Non-pigmented ciliary epithelial cell (primary cell): Measurements from ENCODE around the gene SCPEP1.
"Not testable (repeated sequence)": the region's sequence is repeated elsewhere in the genome, so short reads cannot be mapped to it uniquely, and the experiment has no call there.

Experiments used
- DNase-seq: peaks from one replicate; pipeline ENCODE4 v3.0.0-alpha.2; 2010; ENCODE audit warnings: low read depth

The SCPEP1 gene

DNA sequence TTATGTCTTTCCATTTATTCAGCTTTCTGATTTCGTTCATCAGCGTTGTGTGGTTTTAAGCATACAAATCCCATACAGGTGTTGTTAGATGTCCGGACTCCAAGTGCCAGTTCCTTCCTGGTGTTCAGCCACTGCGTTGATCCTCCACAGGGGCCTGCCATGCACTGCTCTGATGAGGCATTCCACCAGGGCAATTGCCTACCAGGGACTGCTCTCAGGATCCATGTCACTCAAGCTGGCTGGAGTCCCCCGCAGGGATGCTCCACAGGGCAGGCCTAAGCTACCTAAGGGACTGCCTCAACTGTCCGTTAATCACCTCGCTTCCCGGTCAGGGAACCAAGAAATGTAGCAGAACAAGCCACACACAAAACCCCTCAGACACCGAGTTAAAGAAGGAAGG is 12.7 kb upstream of the SCPEP1 start:
- DNase-seq: not testable (repeated sequence)

DNA sequence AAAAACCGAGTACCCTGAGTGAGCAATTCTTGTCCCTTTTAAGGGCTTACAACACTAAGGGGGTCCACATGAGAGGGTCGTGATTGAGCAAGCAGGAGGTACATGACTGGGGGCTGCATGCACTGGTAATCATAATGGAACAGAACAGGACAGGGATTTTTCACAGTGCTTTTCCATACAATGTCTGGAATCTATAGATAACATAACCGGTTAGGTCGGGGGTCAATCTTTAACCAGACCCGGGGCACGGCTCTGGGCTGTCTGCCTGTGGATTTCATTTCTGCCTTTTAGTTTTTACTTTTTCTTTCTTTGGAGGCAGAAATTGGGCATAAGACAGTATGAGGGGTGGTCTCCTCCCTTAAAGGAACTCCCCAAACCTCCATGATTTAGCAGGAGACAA is 12.2 kb upstream of the SCPEP1 start:
- DNase-seq: not testable (repeated sequence)

DNA sequence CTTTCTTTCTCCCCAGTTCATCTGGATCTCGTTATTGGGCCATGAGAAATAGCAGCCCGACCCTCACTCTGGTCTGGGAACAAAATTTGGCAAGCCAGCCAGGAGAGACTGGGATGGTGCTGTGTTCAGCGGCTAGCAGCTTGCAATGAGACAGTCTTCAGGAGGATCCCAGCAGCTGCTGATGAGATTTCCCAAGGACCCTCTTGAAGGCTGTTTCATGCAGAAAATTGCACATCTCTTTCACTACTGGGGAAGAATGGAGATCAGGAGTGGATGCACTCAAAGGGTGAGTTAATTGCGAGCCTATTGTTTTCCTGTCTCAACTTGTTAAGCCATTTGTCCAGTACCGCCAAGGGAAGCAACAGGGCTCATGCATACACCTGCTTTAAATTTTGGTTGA is 11.6 kb upstream of the SCPEP1 start:
- no peak for DNase-seq

DNA sequence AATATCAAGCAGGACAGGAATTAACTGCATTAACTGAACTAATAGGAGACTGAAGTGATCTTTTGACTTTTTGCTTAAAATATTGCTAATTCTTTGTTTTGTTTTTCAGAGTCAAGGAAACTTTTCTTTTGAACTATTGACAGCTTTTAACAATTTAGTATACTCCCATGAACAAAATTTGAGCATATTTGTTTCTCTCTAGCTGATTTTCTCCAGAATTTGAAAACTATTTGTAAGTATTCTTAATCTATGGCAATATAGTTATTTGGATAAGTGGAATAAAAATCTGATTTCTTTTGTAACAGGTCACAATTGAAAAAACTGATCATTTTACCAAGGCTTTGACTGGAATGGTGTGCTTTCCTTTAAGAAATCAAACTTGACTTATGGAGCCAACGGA is 7.0 kb upstream of the SCPEP1 start:
- DNase-seq: no peak

DNA sequence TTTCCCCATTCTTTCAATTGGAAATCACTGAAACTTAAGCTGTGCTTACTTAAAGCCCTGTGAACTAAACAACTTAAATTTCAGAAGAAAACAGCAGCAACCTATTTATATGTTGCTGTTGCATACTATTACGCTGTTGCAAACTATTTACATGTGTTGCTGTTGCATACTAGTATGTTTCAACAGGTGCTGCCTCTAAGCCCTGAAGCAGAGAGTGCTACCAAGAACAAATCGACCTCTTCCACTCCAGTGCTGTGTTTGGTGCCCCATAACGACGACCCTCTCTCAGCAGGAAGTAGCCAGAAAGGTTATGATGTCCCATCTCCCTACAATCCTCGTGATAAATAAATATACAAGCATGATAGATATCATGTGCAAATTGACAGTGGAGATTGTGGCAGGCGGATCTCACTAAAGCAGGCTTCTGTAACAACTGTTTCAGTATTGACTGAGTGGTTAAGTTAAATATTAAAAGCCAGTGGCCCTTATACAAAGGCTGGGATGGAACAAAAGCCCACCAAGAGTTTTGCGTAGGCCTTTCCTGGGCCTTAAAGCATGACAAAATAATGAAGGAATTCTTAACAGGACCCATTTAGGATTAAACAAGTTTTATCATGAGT is 5.7 kb upstream of the SCPEP1 start:
- DNase-seq: no peak

DNA sequence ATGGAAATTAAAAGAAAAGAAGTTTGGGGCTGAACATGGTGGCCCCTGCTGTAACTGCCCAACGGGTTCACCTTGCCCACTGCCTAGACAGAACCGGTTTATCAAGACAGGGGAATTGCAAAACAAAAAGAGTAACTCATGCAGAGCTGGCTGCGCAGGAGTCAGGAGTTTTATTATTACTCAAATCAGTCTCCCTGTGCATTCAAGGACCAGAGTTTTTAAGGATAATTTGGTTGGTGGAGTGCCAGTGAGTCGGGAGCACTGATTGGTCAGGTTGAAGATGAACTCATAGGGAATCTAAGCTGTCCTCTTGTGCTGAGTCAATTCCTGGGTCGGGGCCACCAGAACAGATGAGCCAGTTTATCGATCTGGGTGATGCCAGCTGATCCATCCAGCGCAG is 4.4 kb upstream of the SCPEP1 start:
- DNase-seq: no peak

DNA sequence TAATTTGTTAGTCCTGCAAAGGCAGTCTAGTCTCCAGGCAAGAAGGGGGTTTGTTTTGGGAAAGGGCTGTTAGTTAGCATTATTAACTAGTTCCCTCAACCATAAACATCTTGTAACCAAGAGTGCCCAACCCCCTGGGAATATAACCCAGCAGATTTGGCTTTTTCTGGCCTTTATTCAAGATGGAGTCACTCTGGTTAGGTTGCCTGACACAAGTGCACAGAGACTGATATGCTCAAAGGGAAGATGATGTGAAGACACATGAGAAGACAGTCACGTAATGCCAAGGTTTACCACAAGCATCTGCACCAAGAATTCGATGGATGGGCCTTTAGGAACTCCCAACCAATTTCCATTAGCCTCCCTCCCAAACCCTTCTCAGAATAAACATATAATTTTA is 3.9 kb upstream of the SCPEP1 start:
- no peak for DNase-seq

DNA sequence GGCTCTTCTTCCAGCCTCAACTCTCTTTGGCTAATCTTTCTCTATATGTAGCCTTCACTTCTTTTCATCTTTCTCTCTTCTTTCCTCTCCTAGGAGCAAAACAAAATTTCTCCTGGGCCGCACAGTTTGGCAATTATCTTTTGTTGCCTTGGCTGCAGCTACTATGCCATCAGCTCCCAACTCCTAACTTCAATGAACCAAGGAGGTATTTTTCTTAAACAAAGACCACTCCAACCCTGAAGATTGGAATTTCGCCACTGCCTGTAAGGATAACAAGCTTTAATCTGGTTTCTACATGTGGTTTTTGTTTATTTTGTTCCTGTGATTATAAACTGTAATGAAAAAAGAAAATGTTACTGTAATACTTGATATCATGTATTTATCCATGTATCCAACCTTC is 2.3 kb upstream of the SCPEP1 start:
- no peak for DNase-seq

DNA sequence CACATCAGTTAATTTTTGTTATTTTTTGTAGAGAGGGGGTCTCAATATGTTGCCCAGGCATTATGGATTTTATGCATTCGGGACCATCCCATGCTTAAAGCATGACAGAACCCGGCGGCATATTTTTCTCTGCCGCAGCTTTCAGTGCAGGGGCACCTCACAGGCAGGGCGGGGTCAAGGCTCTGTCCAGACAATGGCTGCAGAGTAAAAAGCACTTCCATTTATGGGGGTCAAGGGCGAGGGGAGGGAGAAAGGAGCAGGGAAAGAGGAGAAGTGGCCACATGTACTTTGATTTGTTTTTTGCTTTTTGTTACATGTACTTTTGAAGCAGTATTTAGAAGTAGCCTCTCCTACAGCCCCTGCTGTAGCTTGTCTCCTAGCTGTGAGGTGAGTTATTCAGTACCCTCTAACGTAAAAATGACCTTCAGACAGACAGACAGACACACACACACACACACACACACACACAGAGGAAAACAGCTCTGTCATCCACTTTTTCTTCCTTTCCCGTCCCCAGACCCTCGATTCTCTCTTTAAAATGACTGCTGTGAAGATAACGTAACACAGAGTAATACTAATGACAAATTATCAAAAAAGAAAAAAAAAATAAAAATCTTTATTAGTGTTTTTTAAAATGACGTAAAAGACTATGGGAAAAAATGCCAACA is 856 bp upstream of the SCPEP1 start:
- DNase-seq: no peak

DNA sequence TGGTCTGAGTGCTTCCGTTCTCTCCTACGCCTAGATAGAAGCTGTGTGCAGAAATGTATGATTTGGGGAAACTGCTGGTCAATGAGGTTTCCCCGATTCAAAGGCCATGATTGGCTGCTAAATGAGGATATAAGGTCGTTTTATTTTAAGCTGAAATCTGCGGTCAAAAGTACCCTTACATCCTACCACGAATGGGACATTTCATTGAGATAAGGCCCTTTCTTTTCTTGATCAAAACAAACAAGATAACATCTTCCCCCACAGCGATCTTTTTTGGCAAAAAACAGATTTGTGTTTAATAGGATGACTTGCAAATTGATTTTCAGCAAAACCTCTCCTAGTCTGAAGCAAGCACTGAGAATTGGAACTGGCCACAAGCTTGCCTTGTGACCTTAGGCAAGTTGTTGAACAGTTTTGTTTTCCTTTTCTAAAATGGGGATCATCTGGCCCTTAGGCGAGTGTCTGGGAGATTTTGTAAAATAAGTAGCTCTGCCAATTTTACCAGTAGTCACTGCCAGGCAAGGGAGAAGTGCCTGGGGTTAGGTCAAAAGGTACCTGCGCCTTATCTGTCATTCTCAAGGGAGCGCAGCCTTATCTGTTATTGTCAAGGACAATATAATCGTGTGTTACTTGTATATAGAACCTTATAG is 635 bp downstream of the SCPEP1 start:
- no peak for DNase-seq

DNA sequence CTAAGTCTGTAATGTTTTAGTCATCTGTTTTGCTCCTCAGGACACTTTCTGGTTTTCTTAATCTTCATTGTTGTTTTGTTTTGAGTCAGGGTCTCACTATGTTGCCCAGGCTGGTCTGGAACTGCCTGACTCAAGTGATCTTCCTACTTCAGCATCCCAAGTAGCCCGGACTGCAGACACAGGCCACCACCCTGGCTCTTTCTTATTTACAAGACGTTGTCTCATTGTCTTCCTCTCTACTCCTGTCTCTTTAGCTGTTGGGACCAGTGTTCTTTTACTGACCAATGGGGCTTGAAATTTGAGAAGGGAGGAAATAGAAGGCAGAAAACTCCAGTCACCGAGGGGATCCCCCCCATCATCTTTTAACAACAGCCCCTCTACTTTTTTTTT is 1.2 kb downstream of the SCPEP1 start:
- no peak for DNase-seq

DNA sequence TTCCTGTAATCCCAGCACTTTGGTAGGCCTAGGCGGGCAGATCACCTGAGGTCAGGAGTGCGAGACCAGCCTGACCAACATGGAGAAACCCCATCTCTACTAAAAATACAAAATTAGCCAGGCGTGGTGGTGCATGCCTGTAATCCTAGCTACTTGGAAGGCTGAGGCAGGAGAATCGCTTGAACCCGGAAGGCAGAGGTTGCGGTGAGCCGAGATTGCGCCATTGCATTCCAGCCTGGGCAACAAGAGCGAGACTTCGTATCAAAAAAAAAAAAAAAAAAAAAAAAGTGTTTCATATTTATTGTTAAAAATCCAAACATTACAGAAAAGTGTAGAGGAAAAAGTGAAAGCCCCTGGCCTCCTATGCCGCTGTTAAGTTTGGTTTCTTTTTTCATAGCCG is 2.6 kb downstream of the SCPEP1 start:
- DNase-seq: not testable (repeated sequence)

DNA sequence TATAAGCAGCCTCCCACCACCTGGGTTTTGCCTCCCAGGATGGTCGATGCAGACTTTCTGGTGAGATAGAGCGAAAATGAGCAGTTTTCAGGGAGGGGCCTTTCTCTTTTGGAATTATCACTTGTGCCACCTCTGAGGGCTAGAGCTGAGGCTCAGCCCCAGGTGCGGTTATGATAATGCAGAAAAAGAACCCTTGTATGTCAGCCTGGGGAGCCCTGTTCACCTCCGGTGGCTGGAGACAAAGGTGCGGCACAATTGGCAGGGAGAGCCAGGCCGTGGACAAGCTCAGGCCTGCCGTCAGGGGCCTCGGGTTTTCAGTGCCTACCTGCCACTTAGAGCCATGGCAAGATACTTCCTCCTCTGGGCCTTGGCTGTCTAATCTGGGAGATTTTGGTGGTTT is 4.4 kb downstream of the SCPEP1 start:
- DNase-seq: no peak

DNA sequence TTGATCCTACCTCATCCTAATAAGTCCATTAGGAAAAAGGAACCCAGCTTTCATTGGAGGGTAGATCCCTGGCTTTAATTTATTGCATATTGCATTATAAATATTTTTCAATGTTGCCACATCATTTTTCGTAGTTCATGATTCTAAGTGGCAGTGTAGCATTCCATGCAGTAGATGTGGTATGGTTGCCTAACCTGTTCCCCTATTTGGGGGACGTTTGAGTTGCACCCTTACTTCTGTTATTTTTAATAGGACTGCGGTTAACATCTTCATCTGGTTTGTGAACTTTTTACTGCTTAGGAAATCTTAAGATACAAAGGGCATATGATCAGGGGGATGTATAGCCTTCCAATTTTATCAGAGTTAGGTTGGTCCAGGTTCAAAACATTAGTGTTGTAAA is 5.4 kb downstream of the SCPEP1 start:
- no peak for DNase-seq

DNA sequence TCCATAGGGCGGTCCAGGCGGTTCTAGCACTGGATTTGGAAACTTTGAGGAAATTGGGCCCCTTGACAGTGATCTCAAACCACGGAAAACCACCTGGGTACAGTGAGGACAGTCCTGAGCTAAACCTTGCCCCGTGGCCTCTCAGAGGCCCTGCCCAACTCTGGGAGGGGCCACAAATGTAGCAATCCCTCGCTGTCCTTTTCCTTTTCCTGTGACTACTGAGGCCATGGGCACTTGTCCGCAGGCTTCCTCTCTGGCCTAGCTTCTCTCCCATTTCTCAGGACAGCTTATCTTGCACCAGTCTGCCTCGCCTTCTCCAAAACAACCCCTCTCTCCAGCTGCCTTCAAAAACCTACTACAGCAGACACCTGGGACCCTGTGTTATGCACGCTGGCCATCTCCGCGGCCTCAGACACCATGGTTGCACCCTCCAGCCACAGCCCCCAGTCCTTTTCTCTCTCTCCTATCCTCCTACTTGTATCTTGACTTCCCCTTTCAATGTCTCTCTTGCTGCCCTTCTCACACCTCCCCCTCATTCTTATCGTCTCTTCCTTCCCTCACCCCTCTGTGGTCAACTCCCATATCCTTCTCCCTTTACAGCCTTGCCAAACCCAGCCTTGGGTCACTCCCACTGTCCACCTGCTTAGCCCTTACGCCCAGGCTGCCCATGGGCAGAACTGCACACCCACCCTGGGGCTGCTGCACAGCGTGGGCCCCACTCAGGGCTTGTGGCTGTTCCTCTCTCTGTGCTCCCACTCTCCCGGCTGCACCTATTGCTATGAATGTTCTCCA is 7.6 kb downstream of the SCPEP1 start:
- DNase-seq: no peak

DNA sequence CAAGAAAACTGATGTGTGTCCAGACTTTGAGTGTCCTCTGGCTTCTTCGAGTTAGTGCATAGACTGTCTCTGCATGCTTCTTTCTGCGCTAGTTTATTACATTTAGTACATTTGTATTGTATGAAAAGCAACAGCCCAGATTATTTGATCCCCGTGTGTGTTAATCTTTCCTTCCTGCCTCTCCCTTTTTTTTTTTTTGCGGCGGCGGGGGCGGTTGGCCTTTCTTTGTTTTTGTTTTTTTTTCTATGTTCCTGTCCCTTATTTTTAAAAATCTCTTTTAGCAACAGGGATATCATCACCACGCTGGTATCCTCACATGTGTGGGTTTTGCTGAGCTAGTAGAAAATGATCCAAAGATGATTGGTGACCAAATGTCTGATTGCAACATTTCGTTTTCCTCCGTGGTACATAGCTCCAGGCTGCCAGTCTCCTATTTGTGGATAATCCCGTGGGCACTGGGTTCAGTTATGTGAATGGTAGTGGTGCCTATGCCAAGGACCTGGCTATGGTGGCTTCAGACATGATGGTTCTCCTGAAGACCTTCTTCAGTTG is 9.4 kb downstream of the SCPEP1 start:
- no peak for DNase-seq

DNA sequence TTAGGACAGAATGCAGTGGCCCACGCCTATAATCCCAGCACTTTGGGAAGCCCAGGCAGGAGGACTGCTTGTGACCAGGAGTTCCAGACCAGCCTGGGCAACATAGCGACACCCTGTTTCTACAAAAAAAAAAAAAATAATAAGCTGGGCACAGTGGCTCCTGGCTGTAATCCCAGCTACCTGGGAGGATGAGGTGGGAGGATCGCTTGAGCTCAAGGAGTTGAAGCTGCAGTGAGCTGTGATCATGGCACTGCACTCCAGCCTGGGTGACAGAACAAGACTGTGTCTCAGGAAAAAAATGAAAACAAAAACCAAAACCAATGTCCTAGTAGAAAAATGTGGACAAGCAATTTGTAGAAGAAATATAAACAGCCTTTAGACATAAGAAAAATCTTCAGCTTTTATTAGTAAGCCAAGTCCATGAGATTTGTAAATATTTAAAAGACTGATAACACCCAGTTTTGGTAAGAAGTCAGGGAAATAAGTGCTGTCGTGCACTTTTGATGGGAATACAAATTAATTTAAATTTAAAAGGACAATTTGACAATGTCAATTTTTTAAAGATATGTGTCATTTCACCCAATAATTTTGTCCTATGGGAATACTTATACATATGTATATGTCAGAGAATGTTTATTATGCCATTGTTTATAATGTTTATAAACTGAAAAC is 11.1 kb downstream of the SCPEP1 start:
- DNase-seq: no peak

DNA sequence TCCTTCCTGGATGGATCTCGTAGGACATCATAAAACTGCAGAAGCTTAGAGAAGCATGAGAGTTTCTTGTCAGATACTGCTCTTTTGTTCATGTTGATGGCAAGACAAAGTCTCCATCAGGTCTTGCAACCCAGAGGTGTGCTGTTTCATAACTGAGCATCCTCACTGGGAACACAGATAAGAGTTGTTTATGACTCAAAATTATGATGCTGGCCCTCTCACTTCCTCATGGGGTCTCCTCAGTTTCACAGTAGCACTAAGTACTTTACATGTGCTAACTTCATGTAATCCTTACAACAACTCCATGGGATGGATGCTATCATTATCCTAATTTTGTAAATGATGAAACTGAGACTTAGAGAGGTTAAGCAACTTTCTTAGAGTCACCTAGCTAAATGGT is 14.4 kb downstream of the SCPEP1 start:
- no peak for DNase-seq

DNA sequence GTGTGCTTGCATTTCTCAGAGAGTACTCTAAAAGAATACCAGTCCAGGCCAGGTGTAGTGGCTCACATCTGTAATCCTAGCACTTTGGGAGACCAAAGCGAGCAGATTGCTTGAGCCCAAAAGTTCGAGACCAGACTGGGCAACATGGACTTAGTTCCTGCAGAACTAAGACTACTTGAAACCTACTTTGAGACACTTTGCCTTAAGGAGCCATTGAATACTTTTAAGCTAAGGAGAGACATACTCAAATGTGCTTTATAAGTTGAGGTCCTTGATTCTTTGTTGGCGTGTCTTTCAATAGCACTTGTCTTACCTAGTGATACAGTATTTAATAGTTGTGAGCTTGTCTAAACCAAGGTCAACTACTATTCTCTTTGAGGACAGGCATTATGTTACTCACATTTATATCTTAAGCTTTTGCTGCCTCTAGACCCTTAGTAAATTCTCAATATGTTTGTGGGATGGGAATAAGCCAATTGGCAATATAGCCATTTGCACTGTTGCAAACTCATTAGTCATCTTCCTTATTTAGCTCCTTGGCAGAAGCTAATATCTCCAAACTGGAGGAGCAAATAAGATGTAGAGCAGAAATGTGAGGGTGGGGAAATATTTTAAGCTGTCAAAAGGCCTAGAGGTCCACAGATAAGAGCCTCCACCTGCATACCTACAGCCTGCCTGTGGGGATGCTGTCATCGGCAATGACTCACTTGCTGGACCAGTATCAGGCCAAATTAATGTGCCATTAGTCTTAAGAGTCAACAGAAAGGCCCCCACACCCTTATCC is 16.3 kb downstream of the SCPEP1 start:
- DNase-seq: no peak

DNA sequence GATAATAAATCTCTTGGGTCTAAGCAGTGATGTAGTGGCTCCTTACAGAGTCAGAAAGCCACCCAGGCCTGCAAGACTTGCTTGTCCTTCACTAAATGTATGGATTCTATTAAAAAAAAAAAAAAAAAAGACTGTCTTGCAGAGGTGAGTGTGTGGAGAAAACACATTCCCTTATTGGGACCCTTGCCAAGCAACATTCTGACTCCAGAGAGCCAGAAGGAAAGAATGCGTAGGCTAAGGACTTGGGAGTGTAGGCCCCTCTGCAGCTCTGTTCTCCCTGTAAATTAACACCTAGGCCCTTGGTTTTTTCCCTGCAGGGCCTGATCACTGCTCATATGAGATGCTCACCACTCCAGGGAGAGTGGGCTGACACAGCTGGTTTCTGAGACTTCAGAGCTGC is 17.8 kb downstream of the SCPEP1 start:
- DNase-seq: no peak

DNA sequence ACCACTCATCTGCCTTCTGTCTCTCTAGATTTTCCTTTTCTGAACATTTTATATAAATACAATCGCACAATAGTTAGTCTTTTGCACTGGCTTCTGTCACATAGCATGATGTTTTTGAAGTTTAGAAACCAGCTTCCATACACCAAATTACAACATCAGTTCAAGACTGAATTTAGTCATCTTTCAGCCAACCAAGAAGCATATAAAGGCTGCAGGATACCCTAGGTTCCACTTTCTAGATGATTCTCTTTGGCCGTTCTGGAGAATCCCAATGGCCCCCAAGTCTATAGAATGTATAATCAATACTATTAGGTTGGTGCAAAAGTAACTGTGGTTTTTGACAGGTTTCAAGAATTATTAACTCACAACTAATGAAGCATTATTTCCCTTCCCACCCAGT is 19.4 kb downstream of the SCPEP1 start:
- no peak for DNase-seq
